NCI-H146 (cell line): ENCODE measurements around the gene NTM.
"Not testable (repeated sequence)": the region's sequence is repeated elsewhere in the genome, so short reads cannot be mapped to it uniquely, and the experiment has no call there.

ENCODE experiments used
- DNase-seq: peaks from one replicate; lab custom pipeline; 2025; lab: John Stamatoyannopoulos, UW

The NTM gene

GRCh38 chr11:131668500-131669400 lies 298.3 kb downstream of the NTM start:
- DNase-seq = peak; percentile 5

- DNase-seq = no peak
These were observed 299.0 kb downstream of the NTM start for GRCh38 chr11:131669401-131669780.

GRCh38 chr11:131670876-131671275 lies 300.5 kb downstream of the NTM start:
- DNase-seq = no peak

DNA sequence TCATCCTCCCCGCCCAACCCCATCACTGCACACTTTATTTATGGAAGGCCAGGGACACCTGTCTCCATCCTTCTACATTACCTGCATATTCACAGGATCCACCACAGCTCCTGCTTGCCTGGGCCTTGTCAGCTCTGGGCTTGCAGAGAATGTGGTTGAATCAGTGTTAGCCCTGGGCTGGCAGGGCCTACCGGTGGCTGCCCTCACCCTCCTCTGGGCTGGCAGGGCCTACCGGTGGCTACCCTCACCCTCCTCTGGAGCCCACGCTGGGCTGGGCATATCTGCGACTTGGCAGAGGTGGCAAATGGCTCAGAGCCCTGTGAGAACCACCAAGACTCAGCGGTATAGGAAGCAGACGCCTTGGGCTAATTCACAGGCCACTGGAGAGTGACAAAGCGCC lies 300.9 kb downstream of the NTM start:
- DNase-seq = no peak

GRCh38 chr11:131671734-131672133 lies 301.3 kb downstream of the NTM start:
- DNase-seq = no peak

DNA sequence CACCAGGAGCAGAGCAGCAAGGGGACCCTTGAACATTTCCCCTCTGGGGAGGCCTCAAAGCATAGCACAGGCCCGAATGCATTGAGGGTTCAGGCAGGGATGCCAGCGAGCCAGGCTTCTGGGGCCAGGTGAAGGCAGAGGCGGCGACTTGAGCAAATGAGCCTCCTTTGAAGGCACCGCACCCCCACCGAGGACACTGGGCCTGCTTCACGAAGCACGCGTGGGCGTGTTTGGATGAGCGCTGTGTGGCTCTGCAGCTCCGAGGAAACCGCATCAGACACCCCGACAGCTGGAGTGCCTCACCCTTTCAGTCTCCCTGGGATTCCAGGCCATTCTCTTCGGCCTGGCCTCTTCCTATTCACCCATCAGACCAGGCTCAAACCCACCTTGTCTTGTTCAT lies 301.8 kb downstream of the NTM start:
- no peak for DNase-seq

- DNase-seq = no peak
These were observed 303.8 kb downstream of the NTM start for GRCh38 chr11:131674051-131674755.

DNA sequence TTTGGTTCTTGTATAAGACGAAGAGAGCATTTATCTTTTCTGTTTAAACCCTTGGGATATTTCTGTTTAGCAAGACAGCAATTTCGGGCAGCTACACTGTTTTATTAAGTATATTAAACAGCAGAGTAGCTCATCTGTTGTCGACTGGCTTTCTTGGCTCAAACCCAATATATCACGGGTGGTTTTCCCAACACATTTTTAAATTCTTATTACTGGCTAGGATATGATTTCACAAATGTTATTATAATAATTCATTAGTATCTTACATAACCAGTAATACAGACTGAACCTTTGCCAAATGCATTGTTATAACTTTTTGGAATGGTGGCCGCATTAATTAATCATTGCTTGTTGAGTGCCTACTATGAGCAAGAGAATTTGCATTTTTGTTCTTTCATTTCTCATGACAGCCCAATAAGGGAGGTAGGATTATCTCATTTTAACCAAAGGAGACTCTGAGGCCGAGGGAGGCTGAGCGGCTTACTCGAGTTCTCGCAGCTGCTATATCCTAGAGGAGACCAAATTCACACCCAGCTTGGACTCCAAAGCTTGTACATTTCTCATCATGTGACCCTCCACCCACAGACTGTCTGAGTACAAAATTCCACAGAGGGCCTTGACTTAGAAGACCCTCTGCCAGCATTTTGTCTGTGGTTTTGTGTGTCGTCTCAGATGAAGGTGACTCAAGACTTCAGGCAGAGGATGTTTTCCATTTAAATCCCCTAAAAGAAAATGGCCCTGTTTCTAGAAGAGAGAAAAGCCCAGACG lies 304.9 kb downstream of the NTM start:
- no peak for DNase-seq

DNA sequence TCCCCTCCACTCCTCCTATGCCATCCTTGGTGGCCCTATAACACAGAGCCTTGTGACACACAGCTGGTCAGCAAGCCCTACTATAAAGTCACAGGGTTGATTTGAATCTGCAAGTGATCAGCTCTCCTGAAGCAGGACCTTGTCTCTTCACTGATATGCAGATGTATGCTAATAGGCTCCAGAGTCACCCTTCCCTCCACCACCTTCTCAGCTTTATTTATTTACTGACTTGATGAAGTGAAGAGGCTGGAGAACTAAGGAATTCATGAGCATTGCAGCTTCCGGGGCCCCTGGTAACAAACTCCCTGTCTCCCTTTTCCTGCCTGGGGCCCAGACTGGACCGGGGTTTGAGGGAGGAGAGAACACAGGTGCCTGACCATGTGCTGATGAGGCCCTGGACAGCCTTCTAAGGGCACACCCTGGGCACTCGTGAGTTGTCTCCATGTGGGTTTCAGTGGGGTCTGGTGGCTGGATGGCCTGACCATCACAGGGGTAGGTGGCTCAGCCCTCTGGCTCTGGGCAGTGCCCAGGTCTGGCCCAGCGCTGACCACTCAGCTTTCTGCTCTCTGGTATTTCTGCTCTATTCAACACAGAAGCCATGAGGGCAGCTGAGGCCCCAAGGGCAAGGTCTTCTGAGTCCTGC lies 307.5 kb downstream of the NTM start:
- DNase-seq = no peak

DNA sequence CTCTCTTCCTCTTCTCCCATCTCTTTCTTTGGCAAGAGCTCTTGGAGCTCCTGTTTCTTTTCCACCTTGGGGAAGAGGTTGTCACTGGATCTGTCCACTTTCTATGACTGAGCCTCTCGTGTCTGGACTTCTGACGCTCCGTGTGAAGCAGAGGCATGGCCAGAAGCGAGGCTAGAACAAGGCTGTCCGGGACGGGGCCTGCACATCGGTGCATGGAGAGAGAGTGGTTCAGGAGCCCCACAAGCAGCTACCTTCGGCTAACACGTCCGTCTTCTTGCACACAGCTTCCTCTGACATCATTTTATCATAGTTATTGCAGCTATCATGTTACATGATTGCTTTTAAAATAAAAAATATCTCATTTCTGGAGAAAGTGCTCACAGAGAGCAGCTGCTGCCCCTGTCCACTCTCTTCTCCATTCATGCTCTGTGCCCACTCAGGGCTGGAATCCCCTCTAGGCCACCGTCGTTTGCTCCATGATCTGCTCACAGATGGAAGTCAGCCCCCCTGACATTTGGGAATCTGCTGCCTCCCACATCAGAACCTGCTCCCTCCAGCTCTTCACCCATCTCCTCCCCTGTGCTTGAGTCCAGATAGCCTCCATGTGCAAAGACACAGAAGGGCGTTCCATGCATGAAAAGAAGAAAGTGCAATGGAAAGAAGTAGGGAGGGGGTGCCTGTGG lies 308.4 kb downstream of the NTM start:
- no peak for DNase-seq

- DNase-seq = not testable (repeated sequence)
These were observed 310.0 kb downstream of the NTM start for GRCh38 chr11:131680448-131680847.

- no peak for DNase-seq
These were observed 311.5 kb downstream of the NTM start for GRCh38 chr11:131681920-131682319.

DNA sequence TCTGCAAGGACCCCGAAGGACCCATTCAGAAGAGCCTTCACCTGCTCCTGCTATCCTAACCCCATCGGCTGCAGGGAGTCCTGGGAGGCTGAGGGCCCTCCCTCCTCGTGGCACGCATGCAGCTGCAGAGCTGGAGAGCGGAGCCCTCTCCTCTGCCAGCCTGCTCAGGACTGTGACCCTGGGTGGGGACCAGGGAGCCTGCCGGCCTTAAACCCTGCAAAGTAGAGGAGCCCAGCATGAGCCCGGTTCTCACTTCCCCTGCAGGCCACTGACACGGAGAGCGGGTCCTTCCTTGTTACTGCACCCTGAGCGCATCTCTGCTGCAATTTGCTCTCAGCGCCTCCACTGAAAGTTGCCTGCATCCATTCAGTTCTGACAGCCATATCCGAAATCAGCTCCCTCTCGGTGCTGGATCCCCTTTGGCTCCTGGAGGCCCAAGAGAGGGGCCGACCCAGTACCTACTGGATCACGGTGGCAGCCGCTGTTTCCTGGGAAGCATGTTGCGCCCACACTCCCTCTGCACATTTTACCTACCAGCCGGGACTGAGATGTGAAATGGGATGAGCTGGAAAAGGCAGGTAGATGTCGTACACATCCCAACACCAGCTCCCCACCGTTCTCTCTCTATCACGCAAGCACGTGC lies 312.1 kb downstream of the NTM start:
- DNase-seq = no peak

- DNase-seq = no peak
These were observed 312.7 kb downstream of the NTM start for GRCh38 chr11:131683131-131683530.

GRCh38 chr11:131683666-131684065 lies 313.3 kb downstream of the NTM start:
- DNase-seq = no peak

GRCh38 chr11:131684111-131685060 lies 314.0 kb downstream of the NTM start:
- DNase-seq = no peak

GRCh38 chr11:131685206-131685605 lies 314.8 kb downstream of the NTM start:
- no peak for DNase-seq

DNA sequence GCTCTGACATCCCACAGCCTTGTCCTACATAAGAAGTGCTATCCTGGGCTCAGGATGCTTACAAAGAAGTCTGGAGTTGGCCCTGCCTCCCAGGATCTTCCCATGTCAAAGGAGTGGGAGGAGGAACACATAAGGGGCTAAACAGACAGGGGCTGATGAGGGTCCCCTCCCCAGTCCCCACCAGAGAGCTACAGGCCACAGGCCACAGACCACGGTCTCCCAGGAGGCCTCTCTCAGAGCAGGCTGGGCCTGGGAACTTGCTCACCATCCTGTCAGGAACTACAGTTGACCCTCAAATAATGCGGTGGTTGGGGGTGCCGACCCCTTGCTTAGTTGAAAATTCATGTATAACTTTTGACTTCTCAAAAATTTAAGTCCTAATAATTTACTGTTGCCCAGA lies 315.5 kb downstream of the NTM start:
- DNase-seq = no peak

GRCh38 chr11:131686836-131687235 lies 316.4 kb downstream of the NTM start:
- no peak for DNase-seq
